CD4-positive, CD25-positive, alpha-beta regulatory T cell (primary cell): ENCODE measurements around the gene ARHGAP25. TPM values are rescaled to one million over a fixed set of nuclear protein-coding genes. Genes with fewer than 3 reads are reported as not detected.
"Not testable (repeated sequence)": the region's sequence is repeated elsewhere in the genome, so short reads cannot be mapped to it uniquely, and the experiment has no call there.

Source experiments
- ATAC-seq, 2 donors: fragments of 150-1000 bp; cut with Tn5 transposase; one replicate each; pipeline ENCODE4 v1.10.0; 2021; ENCODE audit warnings: low read depth in 2 of 2, moderate number of reproducible peaks in 2 of 2, moderate library complexity in 1 of 2
- DNase-seq, 3 donors: peaks; one replicate each; pipeline versions ENCODE4 v3.0.0 to v3.0.0-alpha.2; 2012 to 2022; ENCODE audit warnings: mixed read lengths in 1 of 3
- H3K27ac ChIP-seq: one replicate; pipeline ENCODE4 v1.7.0; 2013; ENCODE audit warnings: mild to moderate bottlenecking, low read length; ENCODE audit not compliant: insufficient read depth, poor library complexity, severe bottlenecking
- H3K27me3 ChIP-seq: one replicate; pipeline ENCODE4 v1.7.0; 2013; ENCODE audit warnings: low read length; ENCODE audit not compliant: control insufficient read depth, insufficient read depth
- H3K36me3 ChIP-seq: one replicate; pipeline ENCODE4 v1.7.0; 2013; ENCODE audit warnings: mild to moderate bottlenecking, low read length, moderate library complexity; ENCODE audit not compliant: control insufficient read depth, insufficient read depth
- H3K4me1 ChIP-seq: 2 replicates; pipeline ENCODE4 v1.7.0; 2013; ENCODE audit warnings: mild to moderate bottlenecking, low read length; ENCODE audit not compliant: insufficient read depth, control insufficient read depth, poor library complexity, severe bottlenecking
- H3K4me3 ChIP-seq: one replicate; pipeline ENCODE4 v1.7.0; 2013; ENCODE audit warnings: low read depth, mild to moderate bottlenecking, low read length, moderate library complexity
- H3K9me3 ChIP-seq, 2 experiments: 1 replicate in 1 of 2; 2 replicates in 1 of 2; pipeline ENCODE4 v1.7.0; 2013; ENCODE audit warnings: low read length in 2 of 2, mild to moderate bottlenecking in 1 of 2, moderate library complexity in 1 of 2; ENCODE audit not compliant: control insufficient read depth in 2 of 2
- H3K27ac Mint-ChIP-seq, 3 donors: one replicate each; pipeline ENCODE4 v1.8.0; 2020 to 2022; ENCODE audit warnings: mild to moderate bottlenecking in 3 of 3, mixed read lengths in 3 of 3, moderate library complexity in 2 of 3
- H3K27me3 Mint-ChIP-seq: one replicate; pipeline ENCODE4 v1.8.0; 2022; ENCODE audit warnings: mild to moderate bottlenecking, mixed read lengths
- H3K36me3 Mint-ChIP-seq: one replicate; pipeline ENCODE4 v1.8.0; 2020; ENCODE audit warnings: mixed read lengths
- H3K4me1 Mint-ChIP-seq, 4 donors: one replicate each; pipeline ENCODE4 v1.8.0; 2020 to 2022; ENCODE audit warnings: mixed read lengths in 4 of 4, mild to moderate bottlenecking in 1 of 4
- H3K4me3 Mint-ChIP-seq, 4 donors: one replicate each; pipeline ENCODE4 v1.8.0; 2020 to 2022; ENCODE audit warnings: mild to moderate bottlenecking in 4 of 4, mixed read lengths in 4 of 4, moderate library complexity in 3 of 4
- H3K9me3 Mint-ChIP-seq, 7 donors: one replicate each; pipeline ENCODE4 v1.8.0; 2020 to 2022; ENCODE audit warnings: mixed read lengths in 7 of 7, mild to moderate bottlenecking in 3 of 7, moderate library complexity in 2 of 7
- polyA plus RNA-seq, 4 donors: library from polyadenylated mRNA; unstranded; fragments of 300-500 nt; fragmentation: Illumina TruSeq; gene quantifications; one replicate each; pipeline ENCODE4 v1.2.3, GENCODE V29; 2021
- total RNA-seq: library from RNA; stranded (reverse); gene quantifications from one replicate; pipeline ENCODE4 v1.2.3, GENCODE V29; 2022

ARHGAP25 gene
- total and polyA plus RNA-seq, 5 donors from 2014 or later: 97.8 to 148 (median 135) TPM

GRCh38 chr2:68800027-68800401, 65.4 kb downstream of the ARHGAP25 start:
- H3K9me3 Mint-ChIP-seq: peaks cover 0 to 5% (median 0%) of the 10 kb centered on the region in 7 donors
- no peak overlapping the region for H3K4me3 ChIP-seq
- H3K36me3 Mint-ChIP-seq: peaks cover 51% of the 10 kb centered on the region
- H3K27ac ChIP-seq: peak overlapping the region; percentile 61
- no peak for ATAC-seq
- H3K4me1 Mint-ChIP-seq: peaks cover 23 to 66% (median 46%) of the 10 kb centered on the region in 4 donors
- H3K36me3 ChIP-seq: peaks cover 82% of the 10 kb centered on the region
- H3K4me1 ChIP-seq: peaks cover 37% of the 10 kb centered on the region
- no peak for DNase-seq
- H3K27ac Mint-ChIP-seq: peak overlapping the region in 2 of 3 donors; percentile 89 to 92
- H3K27me3 Mint-ChIP-seq: no peaks in the 10 kb centered on the region
- H3K27me3 ChIP-seq: no peaks in the 10 kb centered on the region
- H3K9me3 ChIP-seq: no peaks in the 10 kb centered on the region
- H3K4me3 Mint-ChIP-seq: no peak overlapping the region

- H3K36me3 Mint-ChIP-seq: peaks cover 46% of the 10 kb centered on the region
- ATAC-seq: no peak
- no peaks in the 10 kb centered on the region for H3K27me3 ChIP-seq
- no peak overlapping the region for H3K4me3 ChIP-seq
- H3K27me3 Mint-ChIP-seq: no peaks in the 10 kb centered on the region
- no peak overlapping the region for H3K4me3 Mint-ChIP-seq
- H3K4me1 Mint-ChIP-seq: peaks cover 18 to 64% (median 42%) of the 10 kb centered on the region in 4 donors
- H3K36me3 ChIP-seq: peaks cover 87% of the 10 kb centered on the region
- H3K27ac ChIP-seq: peak overlapping the region; percentile 61
- H3K9me3 ChIP-seq: no peaks in the 10 kb centered on the region
- no peak for DNase-seq
- H3K9me3 Mint-ChIP-seq: peaks cover 0 to 5% (median 0%) of the 10 kb centered on the region in 7 donors
- H3K4me1 ChIP-seq: peaks cover 32% of the 10 kb centered on the region
- peak overlapping the region; percentile 76 to 92 (median 89) for H3K27ac Mint-ChIP-seq
Observed at GRCh38 chr2:68800517-68800916, 65.9 kb downstream of the ARHGAP25 start.

- H3K9me3 Mint-ChIP-seq, H3K4me3 Mint-ChIP-seq, ATAC-seq, H3K4me3 ChIP-seq, H3K27me3 ChIP-seq, H3K27me3 Mint-ChIP-seq, DNase-seq, H3K27ac Mint-ChIP-seq, H3K9me3 ChIP-seq: not testable (repeated sequence)
- peaks cover 15% of the 10 kb centered on the region for H3K4me1 ChIP-seq
- Mint-ChIP-seq H3K4me1 (peaks cover 11 to 60% (median 34%) of the 10 kb centered on the region in 4 donors), H3K36me3 (peaks cover 46% of the 10 kb centered on the region)
- peak overlapping the region; percentile 24 for H3K27ac ChIP-seq
- H3K36me3 ChIP-seq: peaks cover 98% of the 10 kb centered on the region
Observed at GRCh38 chr2:68802161-68802560, 67.5 kb downstream of the ARHGAP25 start.

GRCh38 chr2:68805025-68805424, 70.4 kb downstream of the ARHGAP25 start:
- ATAC-seq (no peak), DNase-seq (no peak)
- H3K36me3 ChIP-seq: peaks cover 98% of the 10 kb centered on the region
- no peaks in the 10 kb centered on the region for H3K27me3 Mint-ChIP-seq
- no peak overlapping the region for H3K27ac ChIP-seq
- no peak overlapping the region for H3K4me3 Mint-ChIP-seq
- no peak overlapping the region for H3K4me3 ChIP-seq
- no peaks in the 10 kb centered on the region for H3K27me3 ChIP-seq
- peaks cover 10% of the 10 kb centered on the region for H3K4me1 ChIP-seq
- H3K9me3 ChIP-seq: no peaks in the 10 kb centered on the region
- H3K4me1 Mint-ChIP-seq: peaks cover 0 to 61% (median 31%) of the 10 kb centered on the region in 4 donors
- H3K9me3 Mint-ChIP-seq: no peaks in the 10 kb centered on the region
- H3K36me3 Mint-ChIP-seq: peaks cover 48% of the 10 kb centered on the region
- H3K27ac Mint-ChIP-seq: peak overlapping the region in 2 of 3 donors; percentile 73 to 89

GRCh38 chr2:68806511-68807109, 72.0 kb downstream of the ARHGAP25 start:
- H3K4me1 Mint-ChIP-seq: peaks cover 0 to 61% (median 26%) of the 10 kb centered on the region in 4 donors
- Histone ChIP-seq H3K36me3 (peaks cover 96% of the 10 kb centered on the region), H3K27ac (peak overlapping the region; percentile 41), H3K4me3 (no peak overlapping the region), H3K4me1 (peaks cover 7% of the 10 kb centered on the region), H3K27me3 (no peaks in the 10 kb centered on the region), H3K9me3 (no peaks in the 10 kb centered on the region)
- H3K4me3 Mint-ChIP-seq: no peak overlapping the region
- no peaks in the 10 kb centered on the region for H3K27me3 Mint-ChIP-seq
- peak overlapping the region; percentile 11 to 93 (median 90) for H3K27ac Mint-ChIP-seq
- H3K36me3 Mint-ChIP-seq: peaks cover 46% of the 10 kb centered on the region
- H3K9me3 Mint-ChIP-seq: no peaks in the 10 kb centered on the region
- DNase-seq (no peak), ATAC-seq (no peak)

- peaks cover 97% of the 10 kb centered on the region for H3K36me3 ChIP-seq
- H3K27ac ChIP-seq: peak overlapping the region; percentile 49
- DNase-seq (no peak), ATAC-seq (no peak)
- H3K4me3 ChIP-seq: no peak overlapping the region
- no peaks in the 10 kb centered on the region for H3K9me3 Mint-ChIP-seq
- H3K27me3 ChIP-seq: no peaks in the 10 kb centered on the region
- peak overlapping the region; percentile 90 to 93 (median 92) for H3K27ac Mint-ChIP-seq
- H3K4me3 Mint-ChIP-seq: no peak overlapping the region
- peaks cover 55% of the 10 kb centered on the region for H3K36me3 Mint-ChIP-seq
- H3K4me1 ChIP-seq: peaks cover 7% of the 10 kb centered on the region
- H3K9me3 ChIP-seq: no peaks in the 10 kb centered on the region
- peaks cover 0 to 73% (median 28%) of the 10 kb centered on the region in 4 donors for H3K4me1 Mint-ChIP-seq
- H3K27me3 Mint-ChIP-seq: no peaks in the 10 kb centered on the region
Observed at GRCh38 chr2:68807821-68808266, 73.2 kb downstream of the ARHGAP25 start.

GRCh38 chr2:68809324-68810240, 75.0 kb downstream of the ARHGAP25 start:
- H3K27me3 ChIP-seq: no peaks in the 10 kb centered on the region
- H3K9me3 Mint-ChIP-seq: no peaks in the 10 kb centered on the region
- DNase-seq (no peak), ATAC-seq (no peak)
- H3K4me3 Mint-ChIP-seq: peak overlapping the region in 1 of 4 donors; percentile 63
- H3K27ac ChIP-seq: peak overlapping the region; percentile 48
- H3K4me1 Mint-ChIP-seq: peaks cover 0 to 69% (median 32%) of the 10 kb centered on the region in 4 donors
- peaks cover 7% of the 10 kb centered on the region for H3K4me1 ChIP-seq
- H3K27ac Mint-ChIP-seq: peak overlapping the region; percentile 72 to 93 (median 90)
- H3K4me3 ChIP-seq: no peak overlapping the region
- H3K36me3 Mint-ChIP-seq: peaks cover 64% of the 10 kb centered on the region
- H3K9me3 ChIP-seq: no peaks in the 10 kb centered on the region
- H3K36me3 ChIP-seq: peaks cover 97% of the 10 kb centered on the region
- H3K27me3 Mint-ChIP-seq: no peaks in the 10 kb centered on the region
